Skin of body (tissue), 2 donors: Measurements from ENCODE around the gene SH3BP4. TPM values are rescaled to one million over a fixed set of nuclear protein-coding genes. Genes with fewer than 3 reads are reported as not detected.
"Not testable (repeated sequence)": the region's sequence is repeated elsewhere in the genome, so short reads cannot be mapped to it uniquely, and the experiment has no call there.

Experiments used
- DNase-seq: peaks from one replicate; lab custom pipeline; 2025; lab: John Stamatoyannopoulos, UW
- total RNA-seq: library from RNA; depleted of rRNA; stranded (reverse); fragments of >200 nt; gene quantifications from one replicate; pipeline ENCODE4 v1.2.3, GENCODE V29; 2014

Gene SH3BP4
- total RNA-seq, 1 donor from 2014 or later: 14.6 TPM

DNA sequence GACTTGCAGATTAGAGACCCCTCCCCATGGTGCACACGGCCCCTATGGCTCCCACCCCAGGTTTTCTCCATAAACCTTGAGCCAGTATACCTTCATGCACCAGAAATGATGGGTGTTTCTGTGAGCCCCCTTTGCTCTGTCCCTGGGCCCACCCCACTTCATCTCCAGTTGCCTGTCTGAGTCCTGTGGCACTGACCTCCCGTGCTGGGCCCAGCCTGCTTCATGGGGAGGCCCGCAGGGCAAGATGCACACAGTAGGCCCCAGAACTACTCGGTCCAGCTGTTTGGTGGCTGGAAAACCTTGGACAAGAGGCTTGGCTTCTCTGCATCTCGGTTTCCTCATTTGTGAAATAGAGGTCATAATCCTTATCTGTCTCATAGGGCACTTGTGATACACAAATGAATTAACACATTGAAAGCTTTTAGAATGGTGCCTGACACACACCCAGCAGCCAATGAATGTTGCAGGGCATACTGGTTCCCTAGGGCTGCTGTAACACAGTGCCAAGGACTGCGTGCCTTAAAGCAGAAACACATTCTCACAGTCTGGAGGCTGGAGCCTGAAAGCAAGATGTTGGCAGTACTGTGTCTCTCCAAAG lies 58.4 kb downstream of the SH3BP4 start:
- no peak for DNase-seq

DNA sequence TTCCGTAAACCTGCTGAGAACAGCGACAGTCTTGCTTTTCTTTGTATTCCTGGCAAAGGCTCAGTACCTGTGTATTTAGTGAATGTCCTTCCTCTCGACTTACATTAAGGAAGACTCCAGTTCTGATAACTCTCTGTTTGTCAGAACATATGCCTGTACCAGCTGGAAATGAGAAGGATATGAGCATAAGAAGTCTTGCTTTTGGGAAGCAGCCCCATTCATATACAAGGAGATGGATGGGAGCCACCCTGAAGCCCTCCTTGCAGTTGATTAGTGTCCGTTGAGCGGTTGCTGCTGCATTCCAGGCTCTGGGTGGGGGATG lies 59.8 kb downstream of the SH3BP4 start:
- no peak for DNase-seq

DNA sequence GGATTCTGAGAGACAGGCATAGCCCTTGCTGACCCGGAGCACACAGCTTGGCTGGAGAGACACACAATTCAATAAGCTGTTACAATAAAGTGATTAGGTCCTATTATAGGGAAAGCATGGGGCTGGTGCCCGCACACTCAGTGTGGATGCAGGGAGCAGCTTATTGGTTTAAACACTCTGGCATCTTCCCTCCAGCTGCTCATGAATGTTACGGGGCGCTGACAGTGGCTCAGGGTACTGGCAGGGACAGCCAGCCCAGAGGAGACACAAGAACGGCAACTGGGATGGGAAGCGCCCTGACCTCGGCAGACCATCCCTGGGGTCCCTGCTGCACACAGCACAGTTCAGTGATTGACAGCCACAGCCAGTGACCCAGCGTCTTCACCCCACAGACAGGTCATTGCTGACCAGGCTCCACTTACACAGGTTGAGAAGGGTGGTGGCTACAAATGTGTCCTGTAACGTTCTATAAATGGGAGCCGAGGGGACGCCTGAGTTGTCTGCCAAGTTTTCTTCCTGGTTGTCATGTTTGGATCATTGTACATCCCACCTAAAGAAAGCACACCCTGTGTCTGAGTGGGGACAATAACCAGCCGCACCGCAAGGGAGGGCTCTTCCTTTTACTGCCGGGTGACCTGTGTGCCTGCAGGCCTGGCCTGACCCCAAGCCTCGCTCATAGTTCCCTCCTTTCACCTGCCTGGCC lies 60.3 kb downstream of the SH3BP4 start:
- DNase-seq: no peak

DNA sequence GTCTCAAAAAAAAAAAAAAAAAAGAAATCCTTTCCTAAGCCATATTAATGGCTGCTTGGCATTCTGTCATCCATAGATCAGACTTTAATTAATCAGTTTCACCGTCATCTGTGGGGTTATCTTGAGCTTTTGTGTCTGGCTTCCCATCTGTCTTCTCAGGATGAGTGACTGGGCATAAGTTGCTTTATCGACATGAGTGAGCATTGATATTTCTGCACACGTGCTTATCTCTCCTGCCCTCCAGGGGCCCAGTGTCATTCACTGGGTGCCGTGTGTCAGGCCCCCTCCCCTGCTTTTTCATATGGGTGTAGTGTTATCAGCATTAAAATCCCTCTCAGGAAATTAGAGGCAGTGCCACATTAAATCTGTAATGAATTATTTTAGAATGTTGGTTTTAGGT lies 65.6 kb downstream of the SH3BP4 start:
- no peak for DNase-seq

DNA sequence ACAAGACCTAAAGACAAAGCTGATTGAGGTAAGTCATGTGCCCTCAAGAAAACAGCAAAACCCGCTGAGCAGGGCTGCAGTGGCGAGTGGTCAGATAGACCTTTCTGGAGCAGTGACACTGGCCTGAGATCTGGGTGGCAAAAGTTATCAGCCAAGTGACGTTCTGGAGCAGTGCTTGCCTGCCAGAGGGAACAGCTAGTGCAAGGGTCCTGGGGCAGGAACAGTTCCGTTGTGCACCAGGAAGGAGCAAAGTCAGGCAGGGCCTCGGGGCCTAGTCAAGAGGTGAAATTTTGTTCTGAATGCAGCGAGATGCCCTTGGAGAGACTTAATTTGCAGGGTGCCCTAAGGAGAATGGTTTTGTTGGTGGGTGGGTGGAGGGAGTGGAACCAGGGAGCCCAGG lies 67.0 kb downstream of the SH3BP4 start:
- DNase-seq: no peak

DNA sequence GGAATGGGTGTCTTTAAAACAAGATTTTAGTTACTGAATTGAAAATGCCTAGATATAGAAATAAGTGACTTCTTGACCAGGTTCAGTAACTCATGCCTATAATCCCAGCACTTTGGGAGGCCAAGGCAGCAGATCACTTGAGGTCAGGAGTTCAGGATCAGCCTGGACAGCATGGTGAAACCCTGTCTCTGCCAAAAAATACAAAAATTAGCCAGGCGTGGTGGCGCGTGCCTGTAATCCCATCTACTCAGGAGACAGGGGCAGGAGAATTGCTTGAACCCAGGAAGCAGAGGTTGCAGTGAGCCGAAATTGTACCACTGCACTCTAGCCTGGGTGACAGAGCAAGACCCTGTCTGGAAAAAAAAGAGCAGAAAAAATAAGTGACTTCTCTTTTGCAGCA lies 68.3 kb downstream of the SH3BP4 start:
- not testable (repeated sequence) for DNase-seq

DNA sequence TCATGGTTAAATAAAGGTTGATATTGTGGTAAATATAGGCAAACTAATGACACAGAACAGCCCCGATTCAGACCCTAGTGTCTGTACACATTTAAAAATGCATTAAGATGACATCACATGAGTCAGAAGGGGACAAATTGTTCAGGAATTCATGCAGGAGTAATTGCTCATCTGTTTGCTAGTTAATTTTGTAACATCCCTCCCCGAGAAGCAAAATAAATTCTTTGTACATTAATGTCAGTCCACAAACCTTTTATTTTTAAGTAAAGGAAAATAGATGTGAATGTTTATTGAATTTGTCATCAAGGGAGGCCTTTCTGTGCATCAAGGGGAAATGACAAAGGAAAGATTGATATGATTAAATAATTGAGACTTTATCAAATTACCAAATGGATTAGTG lies 69.9 kb downstream of the SH3BP4 start:
- DNase-seq: no peak

DNA sequence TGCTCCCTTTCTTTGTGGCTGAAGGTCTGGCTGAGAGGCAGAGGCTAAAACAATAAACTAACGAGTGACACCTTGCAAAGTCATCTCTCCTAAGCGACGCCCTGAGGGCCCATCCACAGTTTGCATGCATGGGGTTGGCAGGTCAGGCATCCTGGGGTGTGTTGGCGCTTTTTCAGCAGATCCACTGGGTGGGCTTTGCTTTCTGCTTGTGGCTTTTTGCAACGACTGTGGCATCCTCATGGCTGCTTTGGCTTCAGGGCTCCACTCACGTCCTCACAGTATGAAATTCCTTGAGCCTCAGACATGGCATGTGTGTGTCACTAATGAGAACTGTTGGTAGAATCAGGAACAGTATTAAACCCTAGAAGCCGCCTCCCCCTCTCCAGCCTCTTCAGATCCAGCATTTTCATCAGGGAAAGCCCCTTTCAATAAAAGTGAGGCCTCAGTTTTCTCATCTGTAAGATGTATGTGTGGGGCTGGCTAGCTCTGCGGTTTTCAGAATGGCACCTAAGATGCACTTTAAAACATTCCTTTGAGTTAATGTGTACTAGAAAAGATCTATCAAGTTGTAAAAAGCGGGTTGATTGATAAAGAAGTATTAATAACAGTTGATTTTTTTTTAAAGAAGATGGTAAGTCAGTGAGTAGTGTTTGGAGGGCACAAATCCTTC lies 72.5 kb downstream of the SH3BP4 start:
- no peak for DNase-seq

DNA sequence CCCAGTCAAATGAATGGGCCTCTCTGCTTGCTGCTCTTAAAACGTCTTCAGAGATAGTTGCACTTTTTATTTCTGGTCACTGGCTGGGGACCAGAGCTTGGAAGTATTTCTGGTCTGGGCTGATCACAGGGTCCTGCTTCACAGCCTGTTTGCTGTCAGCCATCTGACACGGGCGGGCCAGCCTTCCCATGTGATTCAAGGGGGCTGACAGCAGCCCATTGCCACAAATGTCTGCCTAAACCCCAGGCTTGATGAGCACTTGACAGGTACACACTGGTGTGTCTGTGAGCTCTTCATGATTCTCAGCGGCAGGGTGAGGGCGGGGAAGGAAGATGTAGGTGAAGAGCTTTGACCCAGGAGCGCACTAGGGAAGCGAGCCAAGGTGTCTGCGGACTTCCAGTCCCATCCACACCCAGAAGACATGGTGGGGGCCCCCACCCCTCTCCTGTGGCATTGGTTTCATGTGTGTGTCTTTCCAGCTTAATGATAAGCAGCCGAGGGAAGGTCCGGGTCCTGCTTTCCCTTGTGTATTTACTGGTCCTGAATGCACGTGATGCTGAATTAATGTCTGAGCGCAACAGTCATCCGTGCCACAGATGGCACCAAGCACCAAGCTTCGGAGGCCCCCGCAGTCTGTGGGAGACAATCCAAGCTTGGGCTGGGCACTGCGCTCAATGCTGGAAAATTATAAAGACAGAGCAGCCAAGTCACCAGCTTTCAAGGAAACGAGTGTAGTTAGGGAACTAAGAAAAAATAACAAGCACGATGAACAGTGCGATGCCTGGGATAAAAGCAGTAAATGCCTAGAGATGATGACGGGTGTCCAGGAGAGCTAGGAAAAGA lies 73.3 kb downstream of the SH3BP4 start:
- no peak for DNase-seq

DNA sequence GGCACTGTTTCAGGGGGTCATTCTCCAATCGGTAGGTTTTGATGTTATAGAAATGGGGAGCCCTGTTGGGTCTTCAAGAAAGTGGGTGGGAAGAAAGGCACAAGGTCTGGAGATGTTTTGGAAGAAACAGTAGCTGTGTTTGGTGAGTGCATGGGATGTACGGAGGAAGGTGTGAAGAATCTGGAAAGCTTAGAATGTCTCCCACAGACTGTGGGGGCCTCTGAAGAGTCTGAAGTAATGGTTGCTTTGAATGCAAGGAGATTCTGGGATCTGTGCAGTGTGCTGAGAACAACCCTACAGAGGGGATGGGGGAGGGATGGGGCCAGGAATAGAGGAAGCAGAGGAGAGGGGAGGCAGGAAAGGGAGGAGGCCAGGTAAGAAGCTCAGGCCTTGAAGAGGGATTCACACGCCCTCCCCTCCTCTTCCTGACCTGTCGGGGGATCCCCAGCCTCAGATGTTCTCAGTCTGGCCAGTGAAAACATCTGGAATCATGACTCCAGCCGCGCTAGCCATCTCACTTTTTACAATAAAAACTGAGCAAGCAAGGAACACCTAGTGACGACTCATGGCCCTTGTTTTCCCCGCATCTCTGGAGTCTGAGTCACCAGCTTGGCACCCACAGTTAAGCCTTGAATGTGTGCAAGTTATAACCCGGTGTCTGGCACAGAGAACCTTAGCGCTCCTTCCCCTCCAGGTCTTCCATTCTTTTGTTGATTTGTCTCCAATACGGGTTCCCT lies 74.2 kb downstream of the SH3BP4 start:
- peak; percentile 18 for DNase-seq

DNA sequence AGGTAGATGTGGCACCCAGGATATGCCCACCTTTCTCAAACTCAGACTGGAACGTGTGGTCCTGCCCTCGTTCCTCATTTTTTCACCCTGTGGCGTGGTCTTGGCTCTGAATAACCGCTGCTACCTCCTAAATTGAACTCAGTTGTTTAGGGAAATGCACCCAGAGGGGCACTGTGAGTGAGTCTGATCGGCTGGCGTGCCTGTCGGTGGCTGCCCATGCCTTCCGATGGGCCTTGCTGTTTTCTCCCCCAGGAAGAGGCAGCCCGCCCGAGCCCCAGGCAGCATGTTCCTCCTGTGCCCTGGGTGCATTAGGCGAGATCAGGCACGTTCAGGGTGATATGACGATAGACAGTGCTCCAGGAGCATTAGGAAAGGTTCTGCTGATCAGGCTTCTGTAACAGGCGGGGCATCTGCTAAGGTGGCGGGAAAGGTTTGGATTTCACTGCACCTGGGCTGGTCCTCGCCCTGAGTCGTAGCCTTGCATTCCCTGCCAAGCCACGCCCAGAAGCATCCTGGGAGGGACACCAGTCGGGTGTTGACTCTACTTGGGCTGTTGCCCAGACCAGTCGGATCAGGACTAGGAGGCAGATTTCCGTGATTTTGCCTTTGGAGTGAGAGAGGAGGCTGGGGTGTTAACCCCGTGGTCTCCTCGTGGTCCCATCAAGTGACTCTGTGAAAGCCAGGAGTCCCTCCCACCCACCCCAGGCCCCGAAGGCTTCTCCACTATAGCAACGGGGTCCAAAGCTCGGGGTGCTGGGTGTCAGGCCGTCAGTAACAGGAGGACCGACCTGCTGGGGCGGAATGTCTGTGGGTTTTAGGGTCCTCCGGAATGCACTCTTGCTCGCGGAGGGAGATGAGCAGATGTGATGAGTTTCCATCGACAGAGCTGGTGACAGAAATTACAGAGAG lies 75.1 kb downstream of the SH3BP4 start:
- no peak for DNase-seq

DNA sequence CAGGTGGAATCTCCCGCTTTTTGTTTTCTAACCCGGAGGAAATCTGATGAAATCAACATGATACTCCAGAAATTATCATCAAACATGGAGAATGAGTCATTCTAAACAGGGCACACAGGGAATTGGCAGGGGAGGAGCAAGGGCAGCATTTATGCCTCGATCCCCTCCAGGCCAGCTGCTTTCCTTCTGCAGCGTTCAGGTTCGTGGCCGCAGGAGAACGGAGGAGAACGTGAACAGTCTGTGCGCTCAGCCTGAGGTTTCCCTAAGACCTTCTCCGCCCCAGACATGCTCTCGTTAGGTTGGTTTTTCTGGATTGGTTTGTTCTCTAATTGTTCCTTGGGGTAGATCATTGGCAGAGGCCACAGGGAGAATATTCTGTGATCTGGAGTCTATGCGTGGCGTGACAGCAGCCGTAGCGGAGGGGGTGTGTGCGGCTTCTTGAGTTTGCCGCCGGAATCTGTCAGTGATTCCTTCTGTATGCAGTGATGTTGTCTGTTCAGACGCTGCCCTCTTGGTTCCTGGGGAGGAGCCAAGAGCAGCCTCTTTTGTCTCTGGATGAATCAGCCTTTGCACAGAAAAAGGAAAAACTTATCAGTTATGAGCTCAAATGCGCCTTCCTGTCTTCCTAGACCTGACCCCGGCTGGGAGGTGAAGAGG lies 75.9 kb downstream of the SH3BP4 start:
- DNase-seq: peak; percentile 10

DNA sequence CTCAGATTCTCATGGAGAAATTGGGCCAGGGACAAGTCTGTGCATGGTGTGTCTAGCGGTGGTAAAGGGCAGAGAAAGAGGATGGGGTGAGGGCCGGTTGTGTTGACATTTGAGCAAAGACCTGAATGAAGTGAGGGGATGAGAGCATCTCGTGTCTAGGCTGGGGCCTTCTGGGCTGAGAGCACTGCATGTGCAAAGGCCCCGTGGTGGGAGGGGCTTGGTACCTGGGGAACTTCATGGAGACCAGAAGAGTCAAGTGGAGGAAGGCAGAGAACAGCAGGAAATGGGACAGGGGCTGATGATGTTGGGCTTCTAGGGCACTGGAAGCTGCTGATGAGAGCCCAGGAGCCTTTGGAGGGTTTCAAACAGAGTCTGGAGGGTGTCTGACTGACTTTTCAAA lies 76.8 kb downstream of the SH3BP4 start:
- DNase-seq: no peak

DNA sequence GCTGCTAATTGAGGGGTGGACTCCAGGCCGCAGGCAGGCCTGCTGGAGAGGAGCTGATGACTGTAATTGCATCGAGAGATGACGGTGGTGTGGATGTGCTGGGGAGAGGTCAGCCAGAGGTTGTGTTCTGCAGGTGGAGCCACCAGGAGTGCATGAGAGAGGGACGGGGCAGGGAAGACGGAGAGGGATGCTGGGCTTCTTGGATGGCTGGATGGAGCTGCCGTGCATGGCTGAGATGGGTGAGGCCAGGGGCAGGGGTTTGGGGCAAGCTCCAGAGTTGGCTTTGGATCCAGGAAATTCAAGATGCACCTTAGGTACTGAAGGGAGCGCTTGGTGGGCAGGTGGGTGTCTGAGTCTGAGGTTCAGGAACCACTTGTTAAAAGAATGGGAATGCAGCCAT lies 77.2 kb downstream of the SH3BP4 start:
- no peak for DNase-seq

DNA sequence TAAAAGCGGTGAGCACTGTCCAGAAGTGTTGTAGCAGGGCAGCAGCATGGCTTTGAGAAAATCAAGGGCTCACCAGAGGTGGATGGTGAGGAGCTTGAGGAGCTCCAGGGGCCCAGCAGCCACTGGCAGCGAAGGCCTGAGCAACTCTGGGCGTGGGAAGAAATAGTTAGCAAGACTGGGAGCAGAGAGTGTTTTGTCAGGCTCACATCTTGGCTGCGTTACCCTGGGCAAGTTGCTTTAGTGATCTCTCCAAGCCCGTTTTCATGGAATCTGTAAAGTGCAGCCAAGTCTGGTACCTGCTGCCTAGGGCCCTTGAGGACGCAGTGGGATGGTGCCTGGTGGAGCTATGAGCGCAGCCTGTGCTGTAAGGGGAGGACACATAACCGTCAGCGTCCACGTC lies 78.3 kb downstream of the SH3BP4 start:
- no peak for DNase-seq

DNA sequence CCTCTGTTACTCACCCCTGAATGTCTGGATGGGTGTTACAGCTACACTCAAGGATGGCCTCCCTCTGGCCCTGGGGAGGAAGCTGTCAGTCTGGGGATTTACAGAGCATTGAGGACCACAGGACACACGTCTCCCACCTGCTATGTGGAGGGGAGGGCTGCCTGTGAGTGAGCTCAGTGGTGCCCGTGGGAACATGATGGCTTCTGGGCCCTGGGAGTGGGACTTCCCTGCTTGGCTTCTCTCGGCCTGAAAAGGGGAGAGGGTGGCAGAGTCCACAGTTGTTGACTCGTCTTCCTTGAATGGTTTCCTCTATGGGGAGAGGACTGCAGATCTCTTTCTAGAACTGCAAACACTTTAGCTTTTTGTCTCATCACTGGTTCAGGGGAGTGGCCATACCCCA lies 79.1 kb downstream of the SH3BP4 start:
- DNase-seq: no peak

DNA sequence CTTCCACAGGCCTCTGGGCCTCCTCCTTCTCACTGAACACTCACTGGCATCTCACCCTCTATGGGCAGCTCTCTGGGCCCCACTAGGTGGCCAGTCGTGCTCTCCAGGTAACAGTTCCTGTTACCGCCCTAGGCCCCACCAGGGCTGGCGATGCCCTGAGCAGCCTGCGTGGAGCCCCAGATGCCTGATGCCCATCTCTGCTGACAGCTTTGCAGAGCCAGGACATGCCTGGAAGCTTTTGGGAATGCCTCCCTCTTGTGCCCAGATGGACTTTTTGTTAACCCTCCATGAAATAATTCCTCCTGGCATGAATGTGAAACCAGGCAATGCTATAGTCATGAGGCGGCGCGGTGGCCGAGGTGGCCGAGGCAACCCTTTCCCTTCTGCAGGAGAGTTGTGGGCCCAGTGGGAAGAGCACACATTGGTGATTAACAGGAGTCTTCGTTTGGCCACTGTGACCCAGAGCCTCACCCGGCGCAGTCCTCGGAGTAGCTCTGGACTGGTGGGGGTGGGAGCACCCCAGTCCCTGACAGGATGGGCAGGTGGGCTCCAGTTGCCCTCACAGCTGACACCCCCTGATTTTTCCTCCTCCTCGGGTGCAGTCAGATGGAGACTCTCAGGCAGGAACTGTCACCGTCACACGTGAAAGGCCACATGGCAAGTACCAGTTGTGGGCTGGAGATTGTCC lies 80.0 kb downstream of the SH3BP4 start:
- DNase-seq: no peak

DNA sequence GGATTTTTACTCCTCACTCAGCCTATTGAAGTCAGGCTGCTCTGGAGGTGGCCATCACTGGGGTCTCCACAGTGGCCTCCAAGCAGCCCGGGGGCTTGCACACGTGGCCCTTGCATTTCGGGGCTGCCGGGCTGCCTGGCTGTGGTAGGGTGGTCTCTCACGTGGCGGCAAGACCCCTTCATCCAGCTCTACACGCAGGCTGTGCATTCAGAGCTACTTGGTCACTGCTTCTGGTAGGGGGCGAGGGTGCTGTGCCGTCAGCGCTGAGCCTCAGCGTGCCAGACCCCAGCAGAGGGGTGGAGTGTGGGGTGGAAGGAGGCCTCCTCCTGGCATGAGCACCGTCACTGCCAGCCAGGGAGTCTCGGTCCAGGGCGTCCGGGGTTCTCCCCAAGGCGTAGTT lies 80.6 kb downstream of the SH3BP4 start:
- no peak for DNase-seq

DNA sequence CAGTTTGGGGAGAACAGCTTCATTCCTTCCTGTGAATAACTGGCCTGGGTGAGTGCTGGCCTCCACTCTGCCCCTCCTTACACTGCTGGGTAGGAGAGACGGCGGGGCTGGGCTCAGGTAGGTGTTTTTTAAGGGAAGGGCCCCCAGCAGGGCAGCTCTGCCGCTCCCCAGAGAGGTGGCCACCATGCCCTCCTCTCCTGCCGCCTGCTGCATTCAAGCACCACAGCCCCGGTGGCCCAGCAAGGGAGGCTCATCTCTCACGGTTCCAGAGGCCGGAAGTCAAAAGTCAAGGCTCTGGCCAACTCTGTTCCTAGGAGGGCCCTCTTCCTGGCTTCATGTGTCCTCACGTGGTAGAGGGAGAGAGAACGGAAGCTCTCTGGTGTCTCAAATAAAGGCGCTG lies 81.1 kb downstream of the SH3BP4 start:
- no peak for DNase-seq
